NT2/D1 (cell line): ENCODE measurements around the gene SAFB.

ENCODE experiments used
- SUZ12 ChIP-seq: IDR thresholded peaks from 2 replicates; pipeline ENCODE4 v1.6.1; 2011; ENCODE audit not compliant: insufficient read length, insufficient read depth; ENCODE audit errors: extremely low read depth
- YY1 ChIP-seq: IDR thresholded peaks from 2 replicates; pipeline ENCODE4 v1.6.1; 2011; ENCODE audit not compliant: insufficient read length, insufficient read depth
- ZNF274 ChIP-seq: IDR thresholded peaks from 2 replicates; pipeline ENCODE4 v1.6.1; 2011; ENCODE audit warnings: mild to moderate bottlenecking, low read depth, low read length

DNA sequence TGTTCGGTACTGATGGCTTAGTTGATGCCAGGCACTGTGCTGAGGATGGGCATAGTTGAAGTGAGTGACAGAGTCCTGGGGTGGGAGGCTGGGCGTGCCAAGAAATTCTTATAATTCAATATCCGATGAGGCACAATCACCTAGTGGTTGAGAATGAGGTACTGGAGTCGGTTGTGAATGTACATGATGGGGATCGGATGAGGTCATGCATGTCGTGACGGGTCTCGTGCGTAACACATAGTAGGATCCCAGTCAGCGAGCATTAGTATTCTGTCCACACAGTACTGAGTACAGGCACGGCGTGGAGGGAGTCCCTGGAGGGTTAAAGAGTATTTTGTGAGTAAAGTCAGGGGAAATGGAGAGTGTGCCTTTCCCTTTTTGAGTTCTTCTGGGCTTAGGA is 2.8 kb downstream of the SAFB start:
- TF ChIP-seq ZNF274 = no peak
- TF ChIP-seq SUZ12 = no peak
- no peak for TF ChIP-seq YY1
